ENCODE data around the gene MKKS.
"Not testable (repeated sequence)": the region's sequence is repeated elsewhere in the genome, so short reads cannot be mapped to it uniquely, and the experiment has no call there.

MKKS gene

DNA sequence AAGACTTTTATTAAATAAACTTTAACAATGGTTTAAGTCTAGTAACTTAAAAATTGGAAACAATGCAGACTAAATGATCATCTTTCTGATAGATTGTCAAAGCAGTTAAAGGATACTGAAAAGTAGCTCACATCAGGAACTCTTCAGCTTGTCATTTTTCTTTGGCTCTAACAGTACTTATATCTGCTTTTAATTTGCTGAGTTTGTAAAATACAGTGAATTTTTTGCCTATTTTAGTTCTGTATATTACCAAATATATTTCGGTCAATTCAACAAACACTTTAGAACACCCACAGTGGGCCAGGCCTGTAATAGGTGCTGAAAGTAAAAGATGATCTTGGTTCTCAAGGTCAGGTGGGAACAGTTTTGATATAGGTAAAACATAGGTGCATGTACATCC, 22.3 kb downstream of the MKKS start:
- no peak for DNase-seq

DNA sequence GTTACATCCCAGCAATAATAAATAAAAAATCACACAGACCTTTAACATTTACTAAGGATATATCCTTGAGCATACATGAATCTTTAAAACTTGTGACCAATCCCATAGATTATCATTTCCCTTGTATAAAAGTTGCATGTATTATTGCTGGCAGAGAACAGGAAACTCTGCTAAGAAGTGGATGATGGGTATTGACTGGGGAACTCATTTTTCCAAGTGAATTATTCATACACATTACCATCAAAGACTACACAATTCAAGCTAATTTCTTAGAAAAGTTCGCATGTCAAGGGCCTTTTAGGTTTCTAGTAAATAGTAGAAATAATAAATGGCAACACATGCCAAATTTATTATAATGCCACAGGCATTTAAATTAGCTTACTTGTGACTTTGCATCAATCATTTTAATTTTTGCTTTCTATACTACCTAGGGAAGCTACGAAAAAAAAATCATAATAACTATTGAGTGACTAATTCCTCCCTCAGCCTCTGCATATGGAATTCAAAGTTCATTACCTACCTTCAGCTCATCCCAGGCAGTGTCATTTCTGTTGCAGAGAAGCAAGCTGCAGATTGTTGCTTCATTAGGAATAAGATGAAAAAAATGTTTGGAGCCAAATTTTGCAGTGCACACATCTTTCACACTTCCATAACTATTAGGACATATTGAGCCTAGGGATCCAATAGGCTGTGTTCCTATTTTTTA, 25.8 kb downstream of the MKKS start:
- no peak for DNase-seq

GRCh38 chr20:10404959-10405530, 29.0 kb downstream of the MKKS start:
- DNase-seq, result no peak

GRCh38 chr20:10404023-10404628, 29.9 kb downstream of the MKKS start:
- no peak for DNase-seq

- DNase-seq, result no peak
These were observed 30.9 kb downstream of the MKKS start for GRCh38 chr20:10402938-10403608.

- no peak for DNase-seq
These were observed 35.1 kb downstream of the MKKS start for GRCh38 chr20:10398834-10399369.

DNA sequence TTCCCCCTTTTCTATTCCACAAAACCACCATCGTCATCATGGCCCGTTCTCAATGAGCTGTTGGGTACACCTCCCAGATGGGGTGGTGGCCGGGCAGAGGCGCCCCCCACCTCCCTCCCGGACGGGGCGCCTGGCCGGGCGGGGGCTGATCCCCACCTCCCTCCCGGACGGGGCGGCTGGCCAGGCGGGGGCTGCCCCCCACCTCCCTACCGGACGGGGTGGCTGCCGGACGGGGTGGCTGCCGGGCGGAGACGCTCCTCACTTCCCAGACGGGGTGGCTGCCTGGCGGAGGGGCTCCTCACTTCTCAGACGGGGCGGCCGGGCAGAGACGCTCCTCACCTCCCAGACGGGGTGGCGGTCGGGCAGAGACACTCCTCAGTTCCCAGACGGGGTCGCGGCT, 39.3 kb downstream of the MKKS start:
- DNase-seq, result not testable (repeated sequence)

DNA sequence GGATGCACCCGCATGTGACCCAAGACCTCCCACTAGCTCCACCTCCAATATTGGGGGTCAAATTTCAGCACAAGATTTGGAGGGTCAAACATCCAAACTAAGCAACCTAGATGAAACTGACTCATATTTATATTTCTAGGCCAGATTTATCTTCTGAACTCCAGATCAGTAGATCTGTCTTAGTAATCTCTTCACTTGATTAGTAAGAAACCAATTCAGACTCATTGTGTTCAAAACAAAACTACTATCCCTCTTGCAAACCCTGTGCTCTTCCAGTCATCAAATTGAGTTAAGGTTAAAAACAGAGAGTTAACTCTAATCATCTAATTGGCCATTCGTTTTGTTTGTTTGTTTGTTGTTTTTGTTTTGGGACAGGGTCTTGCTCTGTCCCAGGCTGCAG, 43.3 kb downstream of the MKKS start:
- no peak for DNase-seq

DNA sequence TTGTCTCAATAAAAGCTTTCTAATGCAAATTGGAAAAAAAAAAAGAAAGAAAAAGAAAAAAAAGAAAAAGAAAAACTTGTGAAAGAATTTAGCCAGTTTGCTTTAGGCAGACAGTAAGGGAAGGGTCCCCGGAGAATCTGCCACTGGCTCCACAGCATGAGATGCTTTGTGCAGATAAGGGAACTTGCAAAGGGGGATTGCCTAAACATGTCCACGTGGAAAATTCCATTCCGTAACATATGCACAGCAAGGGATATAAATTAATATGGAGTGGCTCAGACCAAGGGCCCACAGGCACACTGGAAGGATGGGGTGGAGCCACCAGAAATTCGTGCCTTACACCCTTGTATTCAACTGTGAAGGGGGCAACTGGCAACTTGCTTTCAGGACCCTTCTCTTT, 45.4 kb downstream of the MKKS start:
- no peak for DNase-seq

DNA sequence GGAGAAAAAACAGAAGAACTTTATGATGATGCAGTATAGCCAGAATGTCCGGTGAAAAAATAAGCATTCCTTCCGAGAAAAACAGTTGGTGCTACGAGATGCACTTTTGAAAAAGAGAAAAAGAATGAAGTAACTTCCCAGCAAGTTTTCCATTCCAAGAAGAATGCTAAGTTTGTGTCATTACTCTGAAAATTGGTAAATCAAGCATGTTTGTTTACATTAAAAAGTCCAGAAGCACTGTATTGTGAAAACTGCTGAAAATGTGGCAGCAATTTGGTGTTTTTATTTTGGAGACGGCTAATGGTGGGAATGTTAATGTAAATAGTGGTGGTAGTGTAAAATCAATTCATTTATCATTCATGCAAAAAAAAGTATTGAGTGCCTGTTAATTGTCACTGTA, 46.3 kb downstream of the MKKS start:
- DNase-seq, result no peak

GRCh38 chr20:10385850-10386544, 48.0 kb downstream of the MKKS start:
- no peak for DNase-seq

- DNase-seq, result no peak
These were observed 52.5 kb downstream of the MKKS start for GRCh38 chr20:10381477-10381876.

- no peak for DNase-seq
These were observed 54.3 kb downstream of the MKKS start for GRCh38 chr20:10379761-10380160.

DNA sequence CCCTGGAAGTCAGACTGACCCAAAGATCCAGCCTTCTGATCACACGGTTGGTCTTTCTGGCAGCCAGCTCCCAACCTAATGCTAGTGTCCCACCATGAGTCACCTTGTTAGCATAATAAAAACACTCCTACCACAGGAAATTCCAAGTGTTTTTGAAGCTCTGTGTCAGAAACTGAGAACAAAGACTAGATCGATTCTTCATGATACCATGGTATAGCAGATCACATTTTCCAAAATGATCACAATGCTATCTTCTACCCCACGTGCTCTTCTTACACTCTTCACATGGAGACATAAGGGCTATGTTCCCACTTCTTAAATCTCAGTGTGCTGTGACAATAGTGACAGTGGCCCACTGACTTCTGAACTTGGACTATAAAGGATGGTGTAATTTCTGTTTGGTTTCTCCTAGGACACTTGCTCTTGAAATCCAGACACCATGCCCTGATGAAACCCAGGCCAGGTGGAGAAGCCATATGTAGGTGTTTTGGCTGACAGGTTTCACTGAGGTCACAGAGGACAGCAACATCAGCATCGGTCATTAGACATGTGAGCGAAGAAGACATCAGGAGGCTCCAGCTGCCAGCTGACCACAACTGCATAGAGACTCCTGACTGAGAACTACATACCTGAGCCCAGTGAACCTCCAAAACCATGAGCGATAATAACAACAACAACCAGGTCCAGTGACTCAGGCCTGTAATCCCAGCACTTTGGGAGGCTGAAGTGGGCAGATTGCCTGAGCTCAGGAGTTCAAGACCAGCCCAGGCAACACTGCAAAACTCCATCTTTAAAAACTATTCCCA, 57.5 kb downstream of the MKKS start:
- DNase-seq, result no peak

DNA sequence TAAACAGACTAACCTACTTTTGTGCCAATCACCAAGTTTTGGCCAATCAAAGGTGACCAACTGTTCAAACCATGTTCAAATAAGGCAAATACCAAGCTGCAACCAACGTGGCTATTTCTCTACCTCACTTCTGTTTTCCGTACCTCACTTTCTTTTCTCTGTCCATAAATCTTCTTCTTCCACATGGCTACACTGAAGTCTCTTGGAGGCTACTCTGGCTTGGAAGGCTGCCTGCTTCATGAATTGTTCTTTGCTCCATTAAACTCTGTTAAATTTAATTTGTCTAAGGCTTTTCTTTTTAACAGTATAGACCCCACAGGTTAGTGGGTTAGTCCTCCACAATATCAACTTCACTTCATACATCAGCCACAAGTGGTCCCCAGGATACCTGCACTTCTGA, 58.8 kb downstream of the MKKS start:
- no peak for DNase-seq

- no peak for DNase-seq
These were observed 60.0 kb downstream of the MKKS start for GRCh38 chr20:10374036-10374435.

- no peak for DNase-seq
These were observed 62.6 kb downstream of the MKKS start for GRCh38 chr20:10371467-10371866.

DNA sequence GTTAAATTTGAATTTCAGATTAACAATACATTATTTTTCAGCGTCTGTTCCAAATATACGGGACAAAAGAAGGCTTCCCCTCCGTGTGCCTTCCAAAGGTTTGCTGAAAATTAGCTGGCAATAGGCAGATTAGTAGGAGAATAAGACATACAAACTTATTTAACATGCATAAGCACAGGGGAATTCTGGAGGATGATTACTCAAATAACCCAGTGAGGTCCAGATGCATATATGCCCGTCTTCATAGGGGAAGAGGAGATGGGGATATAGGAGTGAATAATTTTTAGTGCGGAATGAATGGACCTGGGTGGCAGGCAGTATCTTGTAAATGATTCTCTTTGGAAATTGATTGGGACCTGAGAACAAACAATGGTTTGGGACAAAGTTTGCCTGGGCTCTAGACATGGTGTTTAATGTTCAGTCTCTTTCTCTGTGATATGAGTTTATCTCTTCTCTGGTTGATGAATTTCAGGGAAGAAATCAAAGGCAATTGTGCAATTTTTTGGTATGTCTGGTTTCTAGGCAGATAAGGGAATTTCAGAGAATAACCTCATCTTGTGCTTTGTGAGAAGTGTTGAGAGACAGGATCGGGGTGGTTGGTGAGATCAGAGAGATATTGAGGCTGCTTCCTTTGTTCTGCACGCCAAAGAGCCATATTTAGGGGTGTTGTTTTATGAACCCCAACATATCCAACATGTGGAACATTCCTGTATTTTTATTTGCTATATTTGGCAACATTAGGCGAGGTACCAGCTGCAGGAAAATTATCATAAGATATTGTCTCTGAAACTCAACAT, 63.7 kb downstream of the MKKS start:
- no peak for DNase-seq

GRCh38 chr20:10369723-10370090, 64.3 kb downstream of the MKKS start:
- DNase-seq, result no peak

- no peak for DNase-seq
These were observed 65.3 kb downstream of the MKKS start for GRCh38 chr20:10368702-10369041.

DNA sequence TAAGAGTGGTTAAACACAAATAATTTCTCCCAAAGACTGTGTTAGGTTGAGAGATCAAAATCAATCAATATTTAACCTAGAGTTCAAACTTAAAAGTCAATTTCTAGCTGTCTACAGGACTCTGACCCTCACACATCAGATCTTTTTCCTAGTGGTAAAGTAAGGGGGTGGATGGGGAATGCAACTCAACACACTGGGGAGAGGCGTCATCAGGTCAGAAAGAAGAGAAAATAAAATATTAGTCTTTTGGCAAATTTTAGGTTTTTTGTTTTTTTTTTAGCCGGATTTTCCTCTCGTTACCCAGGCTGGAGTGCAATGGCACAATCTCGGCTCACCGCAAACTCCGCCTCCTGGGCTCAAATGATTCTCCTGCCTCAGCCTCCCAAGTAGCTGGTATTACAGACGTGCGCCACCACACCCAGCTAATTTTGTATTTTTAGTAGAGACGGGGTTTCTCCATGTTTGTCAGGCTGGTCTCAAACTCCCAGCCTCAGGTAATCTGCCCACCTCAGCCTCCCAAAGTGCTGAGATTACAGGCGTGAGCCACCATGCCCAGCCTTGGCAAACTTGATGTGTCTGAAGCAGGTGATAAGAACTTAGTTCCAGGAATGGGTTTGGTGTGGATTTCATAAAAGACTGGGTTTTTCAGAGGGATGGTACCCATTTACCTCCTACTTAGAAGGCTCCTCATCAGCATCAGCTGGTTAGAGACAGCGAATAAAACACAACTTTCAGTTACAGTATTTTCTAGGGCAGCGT, 65.9 kb downstream of the MKKS start:
- no peak for DNase-seq

All from islet precursor cell (in vitro differentiated cells).